ENCODE results near the gene CENPK. TPM values are rescaled to one million over a fixed set of nuclear protein-coding genes. Genes with fewer than 3 reads are reported as not detected.

The CENPK gene
- total RNA-seq, 1 experiment from 2014 or later = 45.6 TPM

DNA sequence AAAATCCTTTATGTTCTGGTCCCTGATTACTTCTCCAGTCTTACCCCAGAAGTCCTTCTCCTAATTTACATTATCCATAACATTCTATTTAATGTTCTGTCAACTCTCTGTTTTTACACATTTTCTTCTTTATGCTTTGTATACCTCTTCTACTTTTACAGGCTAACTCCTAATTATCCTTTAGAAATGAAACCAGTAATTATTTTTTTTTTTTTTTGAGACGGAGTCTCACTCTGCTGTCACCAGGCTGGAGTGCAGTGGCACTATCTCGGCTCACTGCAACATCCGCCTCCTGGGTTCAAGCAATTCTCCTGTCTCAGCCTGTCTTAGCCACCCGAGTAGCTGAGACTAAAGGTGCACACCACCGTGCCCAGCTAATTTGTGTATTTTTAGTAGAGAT, 9.0 kb downstream of the CENPK start:
- no peaks in the 10 kb centered on the region for H3K9me2 ChIP-seq (ENCODE audit: insufficient read depth)
- 0 out of 2 replicates have a peak, but pooled peaks cover 3% of the 10 kb centered on the region for H4K20me1 ChIP-seq (ENCODE audit: insufficient read depth)
- H3K4me2 ChIP-seq = no peak overlapping the region
- ChIA-PET CTCF (no interaction called here), POLR2A (ENCODE audit: unreplicated experiment) (no interaction called here)
- no TSS peak for BruUV-seq (replicated peaks)
- no peaks in the 10 kb centered on the region for H3K27me3 ChIP-seq (ENCODE audit: insufficient read depth, low read depth)
- no peak for TF ChIP-seq EZH2 (IDR thresholded peaks at IDR 0.05; ENCODE audit: low read depth)
- TF ChIP-seq, protein P1, sequence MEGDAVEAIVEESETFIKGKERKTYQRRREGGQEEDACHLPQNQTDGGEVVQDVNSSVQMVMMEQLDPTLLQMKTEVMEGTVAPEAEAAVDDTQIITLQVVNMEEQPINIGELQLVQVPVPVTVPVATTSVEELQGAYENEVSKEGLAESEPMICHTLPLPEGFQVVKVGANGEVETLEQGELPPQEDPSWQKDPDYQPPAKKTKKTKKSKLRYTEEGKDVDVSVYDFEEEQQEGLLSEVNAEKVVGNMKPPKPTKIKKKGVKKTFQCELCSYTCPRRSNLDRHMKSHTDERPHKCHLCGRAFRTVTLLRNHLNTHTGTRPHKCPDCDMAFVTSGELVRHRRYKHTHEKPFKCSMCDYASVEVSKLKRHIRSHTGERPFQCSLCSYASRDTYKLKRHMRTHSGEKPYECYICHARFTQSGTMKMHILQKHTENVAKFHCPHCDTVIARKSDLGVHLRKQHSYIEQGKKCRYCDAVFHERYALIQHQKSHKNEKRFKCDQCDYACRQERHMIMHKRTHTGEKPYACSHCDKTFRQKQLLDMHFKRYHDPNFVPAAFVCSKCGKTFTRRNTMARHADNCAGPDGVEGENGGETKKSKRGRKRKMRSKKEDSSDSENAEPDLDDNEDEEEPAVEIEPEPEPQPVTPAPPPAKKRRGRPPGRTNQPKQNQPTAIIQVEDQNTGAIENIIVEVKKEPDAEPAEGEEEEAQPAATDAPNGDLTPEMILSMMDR (conservative IDR thresholded peaks at IDR 0.05) = no peak
- H3K36me3 ChIP-seq (ENCODE audit: low read depth) = no peaks in the 10 kb centered on the region
- H2AFZ ChIP-seq = no peak overlapping the region
- DNase-seq = no peak
- no peak overlapping the region for H3K27ac ChIP-seq
- H3K4me1 ChIP-seq (replicated peaks; ENCODE audit: insufficient read depth) = no peaks in the 10 kb centered on the region
- intact Hi-C loops (cut with micrococcal nuclease; ENCODE audit: unreplicated experiment) = no loop called here
- no peaks in the 10 kb centered on the region for H3K79me2 ChIP-seq (ENCODE audit: low read depth)
- H3K4me3 ChIP-seq = no peak overlapping the region
- no peaks in the 10 kb centered on the region for H3K9me3 ChIP-seq (ENCODE audit: insufficient read depth, low read depth)
- no peaks in the 10 kb centered on the region for H3F3A ChIP-seq (ENCODE audit: insufficient read depth, low read depth)

DNA sequence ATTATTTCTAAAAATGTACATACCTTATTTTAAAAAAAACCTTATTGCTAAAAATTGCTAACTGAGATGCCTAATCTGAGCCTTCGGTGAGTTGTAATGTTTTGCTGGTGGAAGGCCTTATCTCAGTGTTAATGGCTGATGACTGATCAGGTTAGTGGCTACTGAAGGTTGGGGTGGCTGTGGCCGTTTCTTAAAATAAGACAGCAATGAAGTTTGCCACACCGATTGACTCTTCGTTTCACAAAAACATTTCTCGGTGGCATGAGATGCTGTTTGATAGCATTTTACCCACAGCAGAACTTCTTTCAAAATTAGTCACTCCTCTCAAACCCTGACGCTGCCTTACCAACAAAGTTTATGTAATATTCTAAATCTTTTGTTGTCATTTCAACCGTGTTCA, 14.7 kb downstream of the CENPK start:
- no peak for DNase-seq
- Histone ChIP-seq H3K79me2 (ENCODE audit: low read depth) (no peaks in the 10 kb centered on the region), H3K4me2 (no peak overlapping the region), H2AFZ (no peak overlapping the region), H4K20me1 (ENCODE audit: insufficient read depth) (no peaks in the 10 kb centered on the region), H3K9me2 (ENCODE audit: insufficient read depth) (no peaks in the 10 kb centered on the region), H3K9me3 (ENCODE audit: insufficient read depth, low read depth) (no peaks in the 10 kb centered on the region), H3K36me3 (ENCODE audit: low read depth) (no peaks in the 10 kb centered on the region), H3K27me3 (ENCODE audit: insufficient read depth, low read depth) (no peaks in the 10 kb centered on the region), H3K4me1 (replicated peaks; ENCODE audit: insufficient read depth) (no peaks in the 10 kb centered on the region), H3K27ac (no peak overlapping the region), H3K4me3 (no peak overlapping the region), H3F3A (ENCODE audit: insufficient read depth, low read depth) (no peaks in the 10 kb centered on the region)
- ChIA-PET POLR2A (ENCODE audit: unreplicated experiment) (no interaction called here), CTCF (no interaction called here)
- intact Hi-C loops (cut with micrococcal nuclease; ENCODE audit: unreplicated experiment) = no loop called here
- TF ChIP-seq EZH2 (IDR thresholded peaks at IDR 0.05; ENCODE audit: low read depth) = no peak
- TF ChIP-seq, protein P1 (conservative IDR thresholded peaks at IDR 0.05) = no peak
- BruUV-seq (replicated peaks) = no TSS peak

DNA sequence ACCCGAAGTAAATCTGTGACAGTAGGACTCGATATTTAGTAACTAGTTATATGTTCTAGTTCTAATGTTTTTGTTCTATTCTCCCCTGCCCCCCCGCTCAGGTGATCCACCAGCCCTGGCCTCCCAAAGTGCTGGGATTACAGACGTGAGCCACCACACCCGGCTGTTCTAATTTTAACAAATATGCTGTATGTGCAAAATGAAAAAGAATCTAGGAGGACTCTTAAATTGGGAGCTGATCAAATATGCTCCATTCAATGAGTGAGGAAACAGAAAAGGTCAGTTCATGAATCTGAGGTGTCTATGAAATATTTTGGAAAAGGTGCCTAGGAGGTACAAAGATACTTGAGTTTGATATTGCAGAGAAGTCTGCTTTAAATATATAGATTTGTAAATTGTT, 16.8 kb downstream of the CENPK start:
- intact Hi-C loops (cut with micrococcal nuclease; ENCODE audit: unreplicated experiment) = no loop called here
- TF ChIP-seq, protein P1 (conservative IDR thresholded peaks at IDR 0.05) = no peak
- TF ChIP-seq EZH2 (IDR thresholded peaks at IDR 0.05; ENCODE audit: low read depth) = no peak
- CTCF ChIA-PET = no interaction called here
- no peak overlapping the region for H2AFZ ChIP-seq
- no peaks in the 10 kb centered on the region for H3K36me3 ChIP-seq (ENCODE audit: low read depth)
- H3F3A ChIP-seq (ENCODE audit: insufficient read depth, low read depth) = no peaks in the 10 kb centered on the region
- no peak overlapping the region for H3K4me2 ChIP-seq
- H3K27me3 ChIP-seq (ENCODE audit: insufficient read depth, low read depth) = no peaks in the 10 kb centered on the region
- H3K9me3 ChIP-seq (ENCODE audit: insufficient read depth, low read depth) = no peaks in the 10 kb centered on the region
- no peaks in the 10 kb centered on the region for H3K79me2 ChIP-seq (ENCODE audit: low read depth)
- no peaks in the 10 kb centered on the region for H3K4me1 ChIP-seq (replicated peaks; ENCODE audit: insufficient read depth)
- POLR2A ChIA-PET (ENCODE audit: unreplicated experiment) = interaction anchor here (0.6 kb wide), 2 partner anchors 28 to 712 kb away, joined by 3 read pairs; no protein-coding TSS in a partner anchor
- no peak overlapping the region for H3K4me3 ChIP-seq
- no TSS peak for BruUV-seq (replicated peaks)
- H4K20me1 ChIP-seq (ENCODE audit: insufficient read depth) = no peaks in the 10 kb centered on the region
- no peak for DNase-seq
- no peak overlapping the region for H3K27ac ChIP-seq
- no peaks in the 10 kb centered on the region for H3K9me2 ChIP-seq (ENCODE audit: insufficient read depth)
